NCI-H1930 (cell line): ENCODE results near the gene RHOH.

Source experiments
- DNase-seq, 2 experiments: peaks; one replicate each; lab custom pipeline; 2025; lab: John Stamatoyannopoulos, UW

The RHOH gene

DNA sequence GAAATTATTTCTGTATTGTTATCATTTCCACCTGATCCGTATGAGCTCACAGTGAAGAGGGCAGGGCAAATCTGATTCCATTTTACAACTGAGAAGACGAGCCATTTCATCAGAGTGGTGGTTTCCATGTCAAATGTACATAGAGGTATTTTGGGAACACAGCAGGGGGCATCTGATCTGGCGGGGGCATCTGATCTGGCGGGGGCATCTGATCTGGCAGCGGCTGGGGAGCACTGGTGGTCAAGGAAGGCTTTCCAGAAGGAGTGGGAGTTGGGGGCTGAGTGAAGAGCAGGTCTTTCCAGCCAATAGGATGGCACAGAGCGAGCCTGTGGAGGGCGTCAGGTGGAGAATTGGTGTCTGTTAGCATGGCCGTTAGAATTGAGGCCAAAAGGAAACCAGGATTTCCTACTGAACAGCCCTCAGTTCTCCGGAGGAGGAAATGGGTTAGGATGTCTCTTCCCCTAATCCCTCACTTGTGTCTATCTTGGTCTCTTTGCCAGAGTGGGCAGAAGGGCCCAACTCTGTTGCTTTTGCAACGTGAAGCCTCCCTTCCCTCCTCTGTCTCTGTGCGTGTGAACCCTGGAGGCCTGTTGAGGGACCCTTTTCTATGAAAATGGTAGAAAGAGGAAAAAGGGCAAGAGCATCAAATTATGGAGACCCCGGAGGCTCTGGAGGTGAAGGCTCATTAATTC is 41.3 kb downstream of the RHOH start:
- no peak for DNase-seq

- no peak for DNase-seq
Measured at GRCh38 chr4:40238700-40239548, 42.1 kb downstream of the RHOH start.

DNA sequence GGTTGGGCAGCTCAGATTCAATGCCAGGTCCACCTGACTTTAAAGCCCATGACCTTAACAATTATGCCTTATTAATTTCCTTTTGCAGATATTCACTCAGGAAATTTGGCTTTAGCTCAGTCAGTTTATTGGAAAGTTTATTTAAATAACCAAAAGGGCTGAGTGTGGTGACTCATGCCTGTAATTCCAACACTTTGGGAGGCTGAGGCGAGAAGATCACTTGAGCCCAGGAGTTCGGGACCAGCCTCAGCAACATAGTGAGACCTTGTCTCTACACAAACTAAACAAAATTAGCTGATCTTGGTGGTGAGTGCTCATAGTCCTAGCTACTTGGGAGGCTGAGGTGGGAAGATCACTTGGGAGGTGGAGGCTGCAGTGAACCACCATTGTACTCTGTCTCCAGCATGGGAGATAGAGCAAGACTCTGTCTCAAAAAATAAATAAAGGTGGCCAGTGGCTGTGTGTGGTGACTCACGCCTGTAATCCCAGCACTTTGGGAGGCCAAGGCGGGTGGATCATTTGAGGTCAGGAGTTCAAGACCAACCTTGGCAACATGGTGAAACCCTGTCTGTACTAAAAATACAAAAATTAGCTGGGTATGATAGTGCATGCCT is 43.3 kb downstream of the RHOH start:
- DNase-seq = no peak

DNA sequence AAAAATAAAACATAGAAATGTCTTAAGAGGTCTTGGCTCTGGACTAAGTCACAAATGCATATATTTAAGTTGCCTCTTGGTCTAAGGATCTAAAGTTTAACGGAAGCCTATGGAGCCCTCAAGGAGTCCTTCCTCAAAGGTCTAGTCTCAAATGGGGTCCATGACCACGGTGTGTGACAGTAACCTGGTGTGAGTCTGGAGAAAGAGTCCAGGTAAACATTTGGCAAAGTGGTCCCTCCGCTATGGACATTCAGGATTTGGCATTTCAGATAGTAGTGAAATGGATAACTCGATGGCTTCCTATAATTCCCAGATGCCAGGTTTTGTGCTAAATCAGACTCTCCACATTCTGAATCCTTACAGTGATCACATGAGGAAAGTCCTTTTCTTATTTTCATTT is 44.2 kb downstream of the RHOH start:
- no peak for DNase-seq

GRCh38 chr4:40241941-40242340 is 45.1 kb downstream of the RHOH start:
- no peak for DNase-seq

DNA sequence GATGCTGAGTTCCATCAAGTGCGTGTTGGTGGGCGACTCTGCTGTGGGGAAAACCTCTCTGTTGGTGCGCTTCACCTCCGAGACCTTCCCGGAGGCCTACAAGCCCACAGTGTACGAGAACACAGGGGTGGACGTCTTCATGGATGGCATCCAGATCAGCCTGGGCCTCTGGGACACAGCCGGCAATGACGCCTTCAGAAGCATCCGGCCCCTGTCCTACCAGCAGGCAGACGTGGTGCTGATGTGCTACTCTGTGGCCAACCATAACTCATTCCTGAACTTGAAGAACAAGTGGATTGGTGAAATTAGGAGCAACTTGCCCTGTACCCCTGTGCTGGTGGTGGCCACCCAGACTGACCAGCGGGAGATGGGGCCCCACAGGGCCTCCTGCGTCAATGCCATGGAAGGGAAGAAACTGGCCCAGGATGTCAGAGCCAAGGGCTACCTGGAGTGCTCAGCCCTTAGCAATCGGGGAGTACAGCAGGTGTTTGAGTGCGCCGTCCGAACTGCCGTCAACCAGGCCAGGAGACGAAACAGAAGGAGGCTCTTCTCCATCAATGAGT is 46.6 kb downstream of the RHOH start:
- DNase-seq = no peak

DNA sequence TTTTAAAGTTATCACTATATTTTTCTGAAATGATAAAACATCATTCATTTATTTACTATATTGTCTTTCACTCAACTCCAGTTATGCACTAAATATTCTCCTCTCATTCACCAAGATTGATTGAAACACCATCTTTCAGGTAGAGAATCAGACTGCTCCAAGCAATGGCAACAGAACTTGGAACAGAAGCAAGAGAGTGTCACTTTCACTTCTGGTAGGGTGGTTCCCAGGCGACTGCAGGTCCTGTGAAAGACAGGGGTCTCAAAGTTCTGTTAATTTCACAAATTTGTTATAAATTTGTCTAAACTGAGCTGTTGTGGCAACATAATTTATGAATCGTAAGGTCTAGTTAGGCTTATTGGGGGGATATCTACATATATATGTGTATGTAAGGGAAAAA is 47.8 kb downstream of the RHOH start:
- no peak for DNase-seq

DNA sequence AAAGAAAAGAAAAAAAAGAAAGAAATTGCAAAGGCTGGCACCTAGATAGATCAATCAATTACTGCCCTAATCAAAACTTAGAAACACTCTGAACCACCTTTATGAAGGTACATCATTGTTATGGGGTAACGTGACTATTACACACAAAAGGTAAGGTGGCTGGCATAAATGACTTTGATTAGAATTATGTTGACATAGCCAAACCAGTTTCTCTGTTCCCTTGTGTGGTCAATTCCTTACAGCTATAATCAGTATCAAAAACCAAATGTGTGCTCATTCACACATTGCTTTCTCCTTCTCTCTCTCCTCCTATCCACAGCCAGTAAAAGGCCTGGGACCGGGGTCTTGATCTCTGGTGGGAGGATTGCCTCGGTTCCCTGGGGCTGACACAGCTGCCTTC is 48.7 kb downstream of the RHOH start:
- DNase-seq = no peak

DNA sequence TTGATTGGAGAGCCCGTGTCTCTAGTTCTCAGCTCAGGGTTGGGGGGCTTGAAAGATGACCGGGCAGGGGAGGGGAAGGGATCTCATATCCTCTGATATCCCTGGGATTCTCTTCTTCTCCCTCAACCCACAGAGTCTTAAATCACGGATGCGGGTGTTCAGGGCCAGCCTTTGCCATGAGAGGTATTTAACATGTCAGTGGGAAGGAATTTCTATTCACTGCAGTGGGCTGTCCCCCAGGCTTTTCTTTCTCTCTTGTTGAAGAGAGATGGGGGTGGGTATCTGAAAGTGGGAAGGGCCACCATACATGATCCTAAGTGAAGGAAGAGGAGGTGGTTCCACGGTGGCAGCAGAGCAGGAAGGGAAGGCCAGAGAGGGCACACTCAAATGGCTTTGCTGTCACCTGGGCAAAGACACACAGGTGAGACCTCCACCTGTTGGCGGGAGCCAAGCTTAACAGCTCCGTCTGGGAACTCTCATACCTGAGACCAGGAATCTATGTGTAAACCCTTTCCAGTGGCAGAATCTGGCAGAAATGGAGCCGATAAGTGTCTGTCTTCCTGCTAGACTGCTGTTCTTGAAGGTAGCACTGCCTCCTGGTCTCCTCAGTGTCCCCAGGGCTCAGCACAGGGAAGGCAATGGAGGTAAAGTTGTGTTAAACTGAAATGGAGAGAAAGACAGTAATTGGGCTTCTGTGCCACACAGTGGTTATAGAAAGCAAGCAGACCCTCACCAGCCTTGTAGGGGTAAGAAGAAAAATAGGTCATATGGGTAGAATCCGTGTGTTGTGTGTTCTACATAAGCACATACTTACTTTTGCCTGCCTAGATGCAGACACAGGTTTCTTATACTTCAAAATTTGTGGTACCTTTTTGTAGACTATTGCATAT is 49.4 kb downstream of the RHOH start:
- no peak for DNase-seq

DNA sequence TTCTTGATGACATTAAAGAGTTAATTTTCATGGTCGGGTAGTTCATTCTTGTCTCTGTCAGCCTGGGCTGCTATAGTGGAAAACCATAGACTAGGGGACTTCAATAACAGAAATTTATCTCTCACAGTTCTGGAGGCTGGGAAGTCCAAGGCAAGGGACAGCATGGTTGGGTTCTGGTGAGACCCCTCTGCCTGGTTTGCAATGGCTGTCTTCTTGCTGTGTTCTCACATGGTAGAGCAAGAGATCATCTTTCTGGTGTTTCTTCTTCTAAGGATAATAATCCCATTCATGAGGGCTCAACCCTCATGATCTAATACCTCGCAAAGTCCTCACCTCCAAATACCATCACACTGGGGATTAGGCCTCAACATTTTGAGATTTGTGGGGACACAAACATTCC is 50.1 kb downstream of the RHOH start:
- DNase-seq = no peak

- DNase-seq = no peak
Measured at GRCh38 chr4:40247350-40247749, 50.5 kb downstream of the RHOH start.

GRCh38 chr4:40251366-40251765 is 54.5 kb downstream of the RHOH start:
- no peak for DNase-seq

GRCh38 chr4:40253906-40254305 is 57.1 kb downstream of the RHOH start:
- DNase-seq = no peak

GRCh38 chr4:40254608-40255392 is 58.0 kb downstream of the RHOH start:
- DNase-seq = peak in 1 of 2 experiments; percentile 4

DNA sequence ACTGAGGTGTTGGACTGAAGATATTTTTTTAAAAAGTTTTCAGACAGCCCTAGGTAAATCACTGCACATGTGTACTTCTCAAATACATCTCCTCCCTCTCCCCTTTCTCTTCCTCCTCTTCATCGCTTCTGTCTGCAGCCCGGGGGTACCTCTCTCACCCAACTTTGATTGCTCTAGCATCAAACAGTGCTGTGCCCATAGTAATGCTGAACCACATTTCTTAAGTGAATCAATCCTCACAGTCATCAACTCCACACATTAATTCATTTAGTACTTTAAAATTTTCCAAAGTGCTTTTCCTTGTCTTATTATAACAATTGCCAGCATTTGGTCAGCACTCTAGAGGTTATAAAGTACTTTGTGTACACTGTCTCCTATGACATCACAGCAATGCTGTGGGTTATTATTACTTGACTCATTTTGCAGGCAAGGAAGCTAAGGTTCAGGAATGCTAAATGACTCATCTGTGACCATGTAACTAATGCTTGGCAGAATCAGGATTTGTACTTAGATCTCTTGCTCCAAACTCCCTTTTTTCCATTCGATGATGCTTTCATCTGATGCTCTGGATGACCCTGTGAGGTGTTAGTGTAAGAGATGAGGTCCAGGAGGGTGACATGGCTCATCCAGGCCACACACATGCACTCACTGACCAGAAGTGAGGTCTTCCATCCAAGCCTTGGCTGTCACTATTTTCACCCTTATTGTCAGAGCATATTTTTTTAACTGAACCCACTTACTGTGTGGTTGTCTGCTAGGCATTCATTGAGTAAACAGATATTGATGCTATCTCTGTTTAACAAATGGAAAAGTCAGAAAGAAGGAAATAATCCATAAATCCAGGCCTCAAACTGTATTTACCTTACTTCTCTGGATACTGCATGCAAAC is 58.8 kb downstream of the RHOH start:
- no peak for DNase-seq

GRCh38 chr4:40256329-40256728 is 59.5 kb downstream of the RHOH start:
- no peak for DNase-seq

DNA sequence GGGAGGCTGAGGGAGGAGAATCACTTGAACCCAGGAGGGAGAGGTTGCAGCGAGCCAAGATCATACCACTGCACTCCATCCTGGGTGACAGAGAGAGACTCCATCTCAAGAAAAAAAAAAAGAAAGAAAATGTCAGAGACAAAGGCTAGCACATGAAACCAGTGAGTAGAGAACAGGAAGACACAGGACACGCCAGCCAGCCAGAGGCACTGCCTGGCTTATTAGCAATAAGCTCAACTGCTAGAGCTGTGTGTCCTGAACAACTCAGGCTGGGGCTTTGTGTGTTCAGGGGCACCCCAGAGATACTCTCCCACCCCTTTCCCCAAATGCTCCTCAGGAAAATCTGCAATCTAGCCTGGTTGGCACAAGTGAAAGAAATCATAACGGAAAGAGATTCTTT is 60.0 kb downstream of the RHOH start:
- DNase-seq = no peak

- DNase-seq = no peak
Measured at GRCh38 chr4:40258627-40259026, 61.8 kb downstream of the RHOH start.

- no peak for DNase-seq
Measured at GRCh38 chr4:40261231-40262076, 64.6 kb downstream of the RHOH start.
